Erythroblast (primary cell): ENCODE data around the gene P2RY14.

Source experiments
- GATA1 ChIP-seq: IDR thresholded peaks from 2 replicates; pipeline ENCODE4 v1.6.1; 2011; ENCODE audit warnings: low read depth, mild to moderate bottlenecking, control low read depth, low read length, moderate library complexity
- POLR2A ChIP-seq: IDR thresholded peaks from 2 replicates; pipeline ENCODE4 v1.6.1; 2011; ENCODE audit warnings: mild to moderate bottlenecking, low read length

DNA sequence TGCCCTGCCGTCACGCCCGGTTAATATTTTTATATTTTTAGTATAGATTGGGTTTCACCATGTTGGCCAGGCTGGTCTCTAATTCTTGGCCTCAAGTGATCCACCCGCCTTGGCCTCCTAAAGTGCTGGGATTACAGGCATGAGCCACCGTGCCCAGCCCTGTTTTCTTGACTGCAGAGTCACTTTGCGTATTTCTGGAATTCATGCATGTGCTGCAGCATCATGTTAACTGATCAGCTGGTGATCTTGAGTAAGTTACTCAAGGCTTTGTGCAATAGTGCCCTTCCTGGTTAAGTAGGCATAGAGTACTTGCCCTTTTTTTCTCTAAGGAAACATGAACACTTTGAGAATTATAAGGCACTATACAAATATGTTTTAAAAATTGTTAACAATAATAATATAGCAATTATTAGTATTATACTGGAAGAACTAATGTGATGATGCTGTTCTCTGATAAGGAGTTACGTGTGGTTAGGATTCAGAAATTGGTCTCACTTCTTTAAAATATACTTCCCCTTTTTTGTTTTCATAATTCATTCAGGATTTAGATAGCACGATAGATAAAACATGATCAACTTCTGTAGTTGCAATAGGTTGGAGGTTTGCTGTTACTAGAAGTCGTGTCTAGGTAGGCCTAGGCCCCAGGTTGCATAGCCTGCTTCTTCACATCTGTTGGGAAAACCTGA lies 108.9 kb downstream of the P2RY14 start:
- TF ChIP-seq POLR2A (no peak), GATA1 (no peak)
